GM23338 (cell line): ENCODE measurements around the gene ZNF689. TPM values are rescaled to one million over a fixed set of nuclear protein-coding genes. Genes with fewer than 3 reads are reported as not detected.
A peak's percentile ranks its signal among the peaks of the same experiment; 100 is the strongest.

ENCODE experiments used
- ATAC-seq: fragments of 200-7000 bp; cut with Tn5 transposase; 3 replicates; pipeline ENCODE4 v1.9.1; 2020
- DNase-seq: peaks from one replicate; pipeline ENCODE4 v3.0.0-alpha.2; 2015; ENCODE audit warnings: low spot score
- H2AFZ ChIP-seq: fragments of 200-600 bp; sonication (generic); 2 replicates; pipeline ENCODE4 v1.8.0; 2016; ENCODE audit warnings: antibody characterized with exemption, mild to moderate bottlenecking, moderate library complexity
- H3F3A ChIP-seq: fragments of 200-600 bp; sonication (generic); replicated peaks from 2 replicates; pipeline ENCODE4 v1.8.0; 2017; ENCODE audit warnings: antibody characterized with exemption, mixed run types, low read depth
- H3K27ac ChIP-seq: fragments of 200-600 bp; sonication (generic); 2 replicates; pipeline ENCODE4 v1.6.1; 2016; ENCODE audit warnings: low read depth
- H3K27me3 ChIP-seq: fragments of 200-600 bp; sonication (generic); 2 replicates; pipeline ENCODE4 v1.8.0; 2016; ENCODE audit warnings: mild to moderate bottlenecking, mixed run types, moderate library complexity; ENCODE audit not compliant: insufficient read depth
- H3K36me3 ChIP-seq: fragments of 200-600 bp; sonication (generic); 2 replicates; pipeline ENCODE4 v1.8.0; 2016; ENCODE audit warnings: mild to moderate bottlenecking; ENCODE audit not compliant: insufficient read depth
- H3K4me1 ChIP-seq: fragments of 200-600 bp; sonication (generic); 2 replicates; pipeline ENCODE4 v1.8.0; 2016; ENCODE audit warnings: mild to moderate bottlenecking, moderate library complexity; ENCODE audit not compliant: insufficient read depth
- H3K4me2 ChIP-seq: fragments of 200-600 bp; sonication (generic); 2 replicates; pipeline ENCODE4 v1.7.1; 2017; ENCODE audit warnings: mixed run types
- H3K4me3 ChIP-seq: fragments of 200-600 bp; sonication (generic); 2 replicates; pipeline ENCODE4 v1.6.1; 2016; ENCODE audit warnings: mixed run types
- H3K79me2 ChIP-seq: fragments of 200-600 bp; sonication (generic); replicated peaks from 2 replicates; pipeline ENCODE4 v1.8.0; 2017; ENCODE audit warnings: mild to moderate bottlenecking; ENCODE audit not compliant: insufficient read depth
- H3K9me2 ChIP-seq: fragments of 200-600 bp; sonication (generic); 2 replicates; pipeline ENCODE4 v1.8.0; 2017; ENCODE audit not compliant: insufficient read depth
- H4K20me1 ChIP-seq: fragments of 200-600 bp; sonication (generic); replicated peaks from 2 replicates; pipeline ENCODE4 v1.8.0; 2017; ENCODE audit warnings: mild to moderate bottlenecking; ENCODE audit not compliant: insufficient read depth
- H3K27ac Mint-ChIP-seq: 2 replicates; pipeline ENCODE4 v1.8.0; 2020; ENCODE audit warnings: inconsistent platforms, mild to moderate bottlenecking, moderate library complexity, mixed read lengths
- H3K27me3 Mint-ChIP-seq: 3 replicates; pipeline ENCODE4 v1.8.0; 2022; ENCODE audit warnings: low read depth, mild to moderate bottlenecking, moderate library complexity, mixed read lengths, inconsistent platforms; ENCODE audit not compliant: insufficient read depth, poor library complexity
- H3K36me3 Mint-ChIP-seq: 3 replicates; pipeline ENCODE4 v1.8.0; 2021; ENCODE audit warnings: low read depth, mild to moderate bottlenecking, inconsistent platforms, moderate library complexity, mixed read lengths
- H3K4me1 Mint-ChIP-seq: 3 replicates; pipeline ENCODE4 v1.8.0; 2020; ENCODE audit warnings: mild to moderate bottlenecking, inconsistent platforms, mixed read lengths
- H3K4me3 Mint-ChIP-seq: 3 replicates; pipeline ENCODE4 v1.8.0; 2021; ENCODE audit warnings: moderate library complexity, mild to moderate bottlenecking, inconsistent platforms, mixed read lengths
- H3K9me3 Mint-ChIP-seq: 3 replicates; pipeline ENCODE4 v1.8.0; 2020; ENCODE audit warnings: moderate library complexity, mild to moderate bottlenecking, inconsistent platforms, mixed read lengths
- JUNB ChIP-seq: IDR thresholded peaks from one replicate; pipeline ENCODE4 v1.6.1; 2016; ENCODE audit warnings: antibody characterized with exemption; ENCODE audit not compliant: unreplicated experiment
- NANOG ChIP-seq: IDR thresholded peaks from 2 replicates; pipeline ENCODE4 v1.6.1; 2016; ENCODE audit warnings: antibody characterized with exemption, borderline replicate concordance
- ZNF114 ChIP-seq: fragments of 250-450 bp; sonication (Bioruptor Pico); IDR thresholded peaks from 2 replicates; pipeline ENCODE4 v1.5.0; 2020; ENCODE audit warnings: mild to moderate bottlenecking, moderate library complexity
- polyA plus RNA-seq: library from polyadenylated mRNA; unstranded; fragments of >200 nt; fragmentation: Nextera tagmentation; extraction: Ambion mirVana; gene quantifications from 2 replicates; pipeline ENCODE4 v1.2.1, GENCODE V29; 2016
- total RNA-seq: library from RNA; depleted of rRNA; stranded (reverse); fragments of >200 nt; shearing (Covaris generic); gene quantifications from 2 replicates; pipeline ENCODE4 v1.2.3, GENCODE V29; 2014
- TF ChIP-seq, protein P1 (sequence below): IDR thresholded peaks from one replicate; pipeline ENCODE4 v1.6.1; 2018; ENCODE audit warnings: antibody characterized with exemption; ENCODE audit not compliant: unreplicated experiment
- TF ChIP-seq, protein P2 (sequence below): IDR thresholded peaks from 2 replicates; pipeline ENCODE4 v1.6.1; 2016; ENCODE audit warnings: antibody characterized with exemption

The ZNF689 gene
- total and polyA plus RNA-seq, 2 experiments from 2014 or later: 5.3 to 16.7 TPM

GRCh38 chr16:30570636-30571444 lies 39.3 kb downstream of the ZNF689 start:
- peak overlapping the region; percentile 25 for H2AFZ ChIP-seq
- ATAC-seq: peak; percentile 13
- H3K27me3 Mint-ChIP-seq: peaks cover 7% of the 10 kb centered on the region

GRCh38 chr16:30569746-30570635 lies 40.2 kb downstream of the ZNF689 start:
- Histone ChIP-seq H3K4me3 (no peak overlapping the region), H3K36me3 (no peaks in the 10 kb centered on the region), H2AFZ (peak overlapping the region; percentile 86; the same call in 1 of the 2 replicates), H3K27me3 (no peaks in the 10 kb centered on the region), H4K20me1 (no peaks in the 10 kb centered on the region; the same call in 1 of the 2 replicates), H3K4me1 (peaks cover 18% of the 10 kb centered on the region), H3K79me2 (no peaks in the 10 kb centered on the region), H3K27ac (no peak overlapping the region), H3F3A (0 out of 2 replicates have a peak, but pooled peaks cover 12% of the 10 kb centered on the region), H3K4me2 (peak overlapping the region; percentile 70; the same call in 1 of the 2 replicates), H3K9me2 (no peaks in the 10 kb centered on the region)
- H3K27me3 Mint-ChIP-seq: peaks cover 7% of the 10 kb centered on the region
- no peak overlapping the region for H3K27ac Mint-ChIP-seq
- ATAC-seq (no peak), DNase-seq (peak; percentile 16)
- H3K9me3 Mint-ChIP-seq: no peaks in the 10 kb centered on the region; the same call in 2 of the 3 replicates
- TF ChIP-seq, protein P1, sequence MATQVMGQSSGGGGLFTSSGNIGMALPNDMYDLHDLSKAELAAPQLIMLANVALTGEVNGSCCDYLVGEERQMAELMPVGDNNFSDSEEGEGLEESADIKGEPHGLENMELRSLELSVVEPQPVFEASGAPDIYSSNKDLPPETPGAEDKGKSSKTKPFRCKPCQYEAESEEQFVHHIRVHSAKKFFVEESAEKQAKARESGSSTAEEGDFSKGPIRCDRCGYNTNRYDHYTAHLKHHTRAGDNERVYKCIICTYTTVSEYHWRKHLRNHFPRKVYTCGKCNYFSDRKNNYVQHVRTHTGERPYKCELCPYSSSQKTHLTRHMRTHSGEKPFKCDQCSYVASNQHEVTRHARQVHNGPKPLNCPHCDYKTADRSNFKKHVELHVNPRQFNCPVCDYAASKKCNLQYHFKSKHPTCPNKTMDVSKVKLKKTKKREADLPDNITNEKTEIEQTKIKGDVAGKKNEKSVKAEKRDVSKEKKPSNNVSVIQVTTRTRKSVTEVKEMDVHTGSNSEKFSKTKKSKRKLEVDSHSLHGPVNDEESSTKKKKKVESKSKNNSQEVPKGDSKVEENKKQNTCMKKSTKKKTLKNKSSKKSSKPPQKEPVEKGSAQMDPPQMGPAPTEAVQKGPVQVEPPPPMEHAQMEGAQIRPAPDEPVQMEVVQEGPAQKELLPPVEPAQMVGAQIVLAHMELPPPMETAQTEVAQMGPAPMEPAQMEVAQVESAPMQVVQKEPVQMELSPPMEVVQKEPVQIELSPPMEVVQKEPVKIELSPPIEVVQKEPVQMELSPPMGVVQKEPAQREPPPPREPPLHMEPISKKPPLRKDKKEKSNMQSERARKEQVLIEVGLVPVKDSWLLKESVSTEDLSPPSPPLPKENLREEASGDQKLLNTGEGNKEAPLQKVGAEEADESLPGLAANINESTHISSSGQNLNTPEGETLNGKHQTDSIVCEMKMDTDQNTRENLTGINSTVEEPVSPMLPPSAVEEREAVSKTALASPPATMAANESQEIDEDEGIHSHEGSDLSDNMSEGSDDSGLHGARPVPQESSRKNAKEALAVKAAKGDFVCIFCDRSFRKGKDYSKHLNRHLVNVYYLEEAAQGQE: no peak
- TF ChIP-seq ZNF114 (CRISPR knock-in tag): no peak
- TF ChIP-seq JUNB: no peak
- TF ChIP-seq NANOG: no peak
- H3K4me3 Mint-ChIP-seq: peak overlapping the region; percentile 96
- H3K36me3 Mint-ChIP-seq: no peaks in the 10 kb centered on the region
- H3K4me1 Mint-ChIP-seq: peaks cover 17% of the 10 kb centered on the region

More at GRCh38 chr16:30570636-30571444, 39.3 kb downstream of the ZNF689 start:
- Histone ChIP-seq H3K9me2 (no peaks in the 10 kb centered on the region), H3K4me1 (peaks cover 18% of the 10 kb centered on the region), H4K20me1 (no peaks in the 10 kb centered on the region; the same call in 1 of the 2 replicates), H3K79me2 (no peaks in the 10 kb centered on the region), H3F3A (0 out of 2 replicates have a peak, but pooled peaks cover 12% of the 10 kb centered on the region), H3K4me2 (peak overlapping the region; percentile 88), H3K27ac (peak overlapping the region; percentile 72), H3K36me3 (no peaks in the 10 kb centered on the region), H3K4me3 (peak overlapping the region; percentile 76), H3K27me3 (no peaks in the 10 kb centered on the region)
- TF ChIP-seq, protein P2, sequence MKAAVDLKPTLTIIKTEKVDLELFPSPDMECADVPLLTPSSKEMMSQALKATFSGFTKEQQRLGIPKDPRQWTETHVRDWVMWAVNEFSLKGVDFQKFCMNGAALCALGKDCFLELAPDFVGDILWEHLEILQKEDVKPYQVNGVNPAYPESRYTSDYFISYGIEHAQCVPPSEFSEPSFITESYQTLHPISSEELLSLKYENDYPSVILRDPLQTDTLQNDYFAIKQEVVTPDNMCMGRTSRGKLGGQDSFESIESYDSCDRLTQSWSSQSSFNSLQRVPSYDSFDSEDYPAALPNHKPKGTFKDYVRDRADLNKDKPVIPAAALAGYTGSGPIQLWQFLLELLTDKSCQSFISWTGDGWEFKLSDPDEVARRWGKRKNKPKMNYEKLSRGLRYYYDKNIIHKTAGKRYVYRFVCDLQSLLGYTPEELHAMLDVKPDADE: peak; percentile 13; the same call in 1 of the 2 replicates
- TF ChIP-seq, protein P1: peak; percentile 61
- no peak for TF ChIP-seq NANOG
- Mint-ChIP-seq H3K27ac (peak overlapping the region; percentile 92), H3K4me1 (peaks cover 15% of the 10 kb centered on the region), H3K9me3 (no peaks in the 10 kb centered on the region; the same call in 2 of the 3 replicates), H3K4me3 (peak overlapping the region; percentile 96), H3K36me3 (no peaks in the 10 kb centered on the region)
- peak; percentile 58 for DNase-seq
